Calu3 (cell line): ENCODE data around the gene SFSWAP. TPM values are rescaled to one million over a fixed set of nuclear protein-coding genes. Genes with fewer than 3 reads are reported as not detected.

Source experiments
- BruUV-seq: library from RNA; stranded (reverse); fragments of 400-500 nt; replicated peaks from 2 replicates; lab custom pipeline; 2021; lab: Mats Ljungman, UMichigan
- CTCF ChIA-PET: fragments of 300-600 bp; sonication (Branson Sonifier 250); formaldehyde crosslinking; loops from one replicate; lab custom pipeline; 2022; ENCODE audit warnings: antibody characterized with exemption; lab: Charles Lee
- DNase-seq: peaks from one replicate; pipeline ENCODE4 v3.0.0; 2022
- H3K27ac Mint-ChIP-seq: one replicate; pipeline ENCODE4 v1.8.0; 2022; ENCODE audit warnings: mixed read lengths; ENCODE audit not compliant: unreplicated experiment
- H3K27me3 Mint-ChIP-seq: one replicate; pipeline ENCODE4 v1.8.0; 2022; ENCODE audit warnings: mixed read lengths; ENCODE audit not compliant: unreplicated experiment
- H3K36me3 Mint-ChIP-seq: one replicate; pipeline ENCODE4 v1.8.0; 2022; ENCODE audit warnings: mild to moderate bottlenecking, moderate library complexity, mixed read lengths; ENCODE audit not compliant: insufficient read depth, unreplicated experiment
- H3K4me1 Mint-ChIP-seq: one replicate; pipeline ENCODE4 v1.8.0; 2022; ENCODE audit warnings: mild to moderate bottlenecking, low read depth, mixed read lengths; ENCODE audit not compliant: unreplicated experiment
- H3K4me3 Mint-ChIP-seq: one replicate; pipeline ENCODE4 v1.8.0; 2022; ENCODE audit warnings: mild to moderate bottlenecking, low read depth, moderate library complexity, mixed read lengths; ENCODE audit not compliant: unreplicated experiment
- H3K9me3 Mint-ChIP-seq: one replicate; pipeline ENCODE4 v1.8.0; 2022; ENCODE audit warnings: low read depth, mixed read lengths; ENCODE audit not compliant: unreplicated experiment
- CTCF ChIP-seq: fragments of 200-600 bp; IDR thresholded peaks from one replicate; pipeline ENCODE4 v1.8.0; 2022; ENCODE audit warnings: antibody characterized with exemption; ENCODE audit not compliant: unreplicated experiment
- intact Hi-C: fragments of 100-400 bp; cut with micrococcal nuclease; formaldehyde crosslinking; loops from one replicate; pipeline ENCODE4 v1.10.0; 2022; ENCODE audit not compliant: unreplicated experiment
- total RNA-seq: library from RNA; stranded (reverse); gene quantifications from 2 replicates; pipeline ENCODE4 v1.2.3, GENCODE V29; 2022

The SFSWAP gene
- total RNA-seq, 1 experiment from 2014 or later, result 68.4 TPM

- Mint-ChIP-seq H3K27me3 (no peaks in the 10 kb centered on the region), H3K4me3 (no peak overlapping the region), H3K27ac (no peak overlapping the region), H3K36me3 (peaks cover 78% of the 10 kb centered on the region), H3K9me3 (no peaks in the 10 kb centered on the region), H3K4me1 (no peaks in the 10 kb centered on the region)
- intact Hi-C loops, result no loop called here
- no peak for DNase-seq
- CTCF ChIA-PET, result no interaction called here
- TF ChIP-seq CTCF, result no peak
- BruUV-seq, result no TSS peak
These were observed 55.1 kb downstream of the SFSWAP start for GRCh38 chr12:131765961-131766360.

GRCh38 chr12:131766382-131767107 lies 55.7 kb downstream of the SFSWAP start:
- Mint-ChIP-seq H3K36me3 (peaks cover 78% of the 10 kb centered on the region), H3K9me3 (no peaks in the 10 kb centered on the region), H3K27me3 (no peaks in the 10 kb centered on the region), H3K27ac (no peak overlapping the region), H3K4me3 (no peak overlapping the region), H3K4me1 (no peaks in the 10 kb centered on the region)
- no peak for TF ChIP-seq CTCF
- no peak for DNase-seq
- BruUV-seq, result no TSS peak
- CTCF ChIA-PET, result no interaction called here
- intact Hi-C loops, result no loop called here

GRCh38 chr12:131770120-131770519 lies 59.2 kb downstream of the SFSWAP start:
- DNase-seq, result no peak
- no peak for TF ChIP-seq CTCF
- no peak overlapping the region for H3K4me3 Mint-ChIP-seq
- H3K36me3 Mint-ChIP-seq, result peaks cover 70% of the 10 kb centered on the region
- no TSS peak for BruUV-seq
- CTCF ChIA-PET, result interaction anchor here (0.6 kb wide), 1 partner anchor 1189 kb away, joined by 4 read pairs; no protein-coding TSS in a partner anchor
- H3K4me1 Mint-ChIP-seq, result no peaks in the 10 kb centered on the region
- no peak overlapping the region for H3K27ac Mint-ChIP-seq
- no peaks in the 10 kb centered on the region for H3K9me3 Mint-ChIP-seq
- no peaks in the 10 kb centered on the region for H3K27me3 Mint-ChIP-seq
- intact Hi-C loops, result no loop called here

GRCh38 chr12:131771965-131772364 lies 61.1 kb downstream of the SFSWAP start:
- Mint-ChIP-seq H3K4me1 (no peaks in the 10 kb centered on the region), H3K27ac (no peak overlapping the region), H3K9me3 (no peaks in the 10 kb centered on the region), H3K27me3 (no peaks in the 10 kb centered on the region), H3K36me3 (peaks cover 62% of the 10 kb centered on the region), H3K4me3 (no peak overlapping the region)
- no peak for DNase-seq
- intact Hi-C loops, result no loop called here
- no TSS peak for BruUV-seq
- CTCF ChIA-PET, result no interaction called here
- TF ChIP-seq CTCF, result no peak
